ENCODE measurements around the gene FBF1. TPM values are rescaled to one million over a fixed set of nuclear protein-coding genes. Genes with fewer than 3 reads are reported as not detected.

The FBF1 gene
- polyA plus RNA-seq, 2 donors = 8.7 to 33.7 TPM

GRCh38 chr17:75899353-75899752 lies 41.5 kb downstream of the FBF1 start:
- H3K27ac ChIP-seq (ENCODE audit: low read depth in 2 of 2, low read length in 1 of 2) = no peak overlapping the region
- H3K4me1 ChIP-seq (ENCODE audit: control insufficient read depth in 2 of 2, insufficient read depth in 2 of 2, low read length in 1 of 2) = peaks cover 7 to 14% of the 10 kb centered on the region in 2 donors
- WGBS, 2 donors = 81 to 87% methylated on average over 13 of the region's 13 CpGs
- H3K36me3 ChIP-seq (ENCODE audit: control insufficient read depth in 2 of 2, insufficient read depth in 2 of 2, low read length in 1 of 2) = peaks cover 10 to 39% of the 10 kb centered on the region in 2 donors
- no peaks in the 10 kb centered on the region for H3K27me3 ChIP-seq (ENCODE audit: control insufficient read depth in 1 of 2, insufficient read depth in 2 of 2, low read length in 2 of 2)
- no peak overlapping the region for H3K4me3 ChIP-seq (ENCODE audit: low read depth in 1 of 2, low read length in 2 of 2)
- no peaks in the 10 kb centered on the region for H3K9me3 ChIP-seq (ENCODE audit: control insufficient read depth in 2 of 2, insufficient read depth in 1 of 2, low read depth in 1 of 2, low read length in 1 of 2)

GRCh38 chr17:75898791-75899190 lies 42.1 kb downstream of the FBF1 start:
- Histone ChIP-seq H3K9me3 (ENCODE audit: control insufficient read depth in 2 of 2, insufficient read depth in 1 of 2, low read depth in 1 of 2, low read length in 1 of 2) (no peaks in the 10 kb centered on the region), H3K27ac (ENCODE audit: low read depth in 2 of 2, low read length in 1 of 2) (no peak overlapping the region), H3K4me1 (ENCODE audit: control insufficient read depth in 2 of 2, insufficient read depth in 2 of 2, low read length in 1 of 2) (peaks cover 3 to 18% of the 10 kb centered on the region in 2 donors), H3K27me3 (ENCODE audit: control insufficient read depth in 1 of 2, insufficient read depth in 2 of 2, low read length in 2 of 2) (no peaks in the 10 kb centered on the region), H3K4me3 (ENCODE audit: low read depth in 1 of 2, low read length in 2 of 2) (no peak overlapping the region), H3K36me3 (ENCODE audit: control insufficient read depth in 2 of 2, insufficient read depth in 2 of 2, low read length in 1 of 2) (peaks cover 10 to 39% of the 10 kb centered on the region in 2 donors)
- 95% methylated on average over 16 of the region's 16 CpGs for WGBS, 2 donors

- Histone ChIP-seq H3K9me3 (ENCODE audit: control insufficient read depth in 2 of 2, insufficient read depth in 1 of 2, low read depth in 1 of 2, low read length in 1 of 2) (no peaks in the 10 kb centered on the region), H3K36me3 (ENCODE audit: control insufficient read depth in 2 of 2, insufficient read depth in 2 of 2, low read length in 1 of 2) (peaks cover 10 to 39% of the 10 kb centered on the region in 2 donors), H3K4me1 (ENCODE audit: control insufficient read depth in 2 of 2, insufficient read depth in 2 of 2, low read length in 1 of 2) (peaks cover 3 to 18% of the 10 kb centered on the region in 2 donors), H3K27me3 (ENCODE audit: control insufficient read depth in 1 of 2, insufficient read depth in 2 of 2, low read length in 2 of 2) (no peaks in the 10 kb centered on the region), H3K27ac (ENCODE audit: low read depth in 2 of 2, low read length in 1 of 2) (no peak overlapping the region), H3K4me3 (ENCODE audit: low read depth in 1 of 2, low read length in 2 of 2) (no peak overlapping the region)
- 74% methylated on average over 8 of the region's 8 CpGs for WGBS, 2 donors
Measured at GRCh38 chr17:75898065-75898464, 42.8 kb downstream of the FBF1 start.

GRCh38 chr17:75897160-75898019 lies 43.5 kb downstream of the FBF1 start:
- Histone ChIP-seq H3K9me3 (ENCODE audit: control insufficient read depth in 2 of 2, insufficient read depth in 1 of 2, low read depth in 1 of 2, low read length in 1 of 2) (no peaks in the 10 kb centered on the region), H3K27ac (ENCODE audit: low read depth in 2 of 2, low read length in 1 of 2) (peak overlapping the region; percentile 97 to 98), H3K4me3 (ENCODE audit: low read depth in 1 of 2, low read length in 2 of 2) (peak overlapping the region; percentile 81 to 93), H3K4me1 (ENCODE audit: control insufficient read depth in 2 of 2, insufficient read depth in 2 of 2, low read length in 1 of 2) (peaks cover 3 to 18% of the 10 kb centered on the region in 2 donors), H3K27me3 (ENCODE audit: control insufficient read depth in 1 of 2, insufficient read depth in 2 of 2, low read length in 2 of 2) (no peaks in the 10 kb centered on the region), H3K36me3 (ENCODE audit: control insufficient read depth in 2 of 2, insufficient read depth in 2 of 2, low read length in 1 of 2) (peaks cover 10 to 45% of the 10 kb centered on the region in 2 donors)
- 48 to 58% methylated on average over 35 to 37 of the region's 37 CpGs for WGBS, 2 donors

DNA sequence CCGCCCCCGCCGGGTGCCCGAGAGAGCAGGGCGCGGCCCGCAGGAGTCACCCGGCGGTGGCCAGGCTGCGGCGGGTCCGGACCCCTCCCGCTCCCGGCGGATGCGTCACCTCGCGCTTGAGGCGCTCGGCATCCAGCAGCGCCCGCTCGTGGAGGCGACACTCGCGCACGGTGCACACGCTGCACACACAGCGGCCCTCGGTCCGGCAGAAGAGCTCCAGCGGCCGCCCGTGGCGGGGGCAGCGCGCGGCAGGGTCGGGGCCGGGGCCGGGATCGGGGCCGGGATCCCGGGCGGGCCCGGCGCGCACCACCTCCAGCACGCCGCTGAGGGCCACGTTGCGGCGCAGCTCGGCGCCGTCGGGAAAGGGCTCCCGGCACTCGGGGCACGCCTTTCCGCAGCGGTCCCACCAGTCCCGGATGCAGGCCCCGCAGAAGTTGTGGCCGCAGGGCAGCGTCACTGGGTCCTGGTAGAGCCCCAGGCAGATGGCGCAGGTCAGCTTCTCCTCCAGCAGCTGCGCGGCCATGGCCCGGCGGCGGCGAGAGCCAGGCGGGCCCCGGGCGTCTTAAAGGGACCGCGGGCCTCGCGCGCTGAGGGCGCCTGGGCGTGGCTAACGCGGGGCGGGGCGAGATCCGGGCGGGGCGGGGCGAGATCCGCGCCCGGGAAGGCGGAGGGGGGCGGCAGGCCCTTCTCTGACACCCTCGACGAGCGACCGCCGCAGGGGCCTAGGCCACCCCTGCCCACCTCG lies 44.3 kb downstream of the FBF1 start, which contains the start of gene TRIM65:
Gene TRIM65, minus strand, starts transcription at position 537 of the 745 bp plus-strand sequence. Its CDS starts 14 bp downstream, at position 523.
- peak within 1 kb of the TSS; percentile 97 to 98 for H3K27ac ChIP-seq (ENCODE audit: low read depth in 2 of 2, low read length in 1 of 2)

DNA sequence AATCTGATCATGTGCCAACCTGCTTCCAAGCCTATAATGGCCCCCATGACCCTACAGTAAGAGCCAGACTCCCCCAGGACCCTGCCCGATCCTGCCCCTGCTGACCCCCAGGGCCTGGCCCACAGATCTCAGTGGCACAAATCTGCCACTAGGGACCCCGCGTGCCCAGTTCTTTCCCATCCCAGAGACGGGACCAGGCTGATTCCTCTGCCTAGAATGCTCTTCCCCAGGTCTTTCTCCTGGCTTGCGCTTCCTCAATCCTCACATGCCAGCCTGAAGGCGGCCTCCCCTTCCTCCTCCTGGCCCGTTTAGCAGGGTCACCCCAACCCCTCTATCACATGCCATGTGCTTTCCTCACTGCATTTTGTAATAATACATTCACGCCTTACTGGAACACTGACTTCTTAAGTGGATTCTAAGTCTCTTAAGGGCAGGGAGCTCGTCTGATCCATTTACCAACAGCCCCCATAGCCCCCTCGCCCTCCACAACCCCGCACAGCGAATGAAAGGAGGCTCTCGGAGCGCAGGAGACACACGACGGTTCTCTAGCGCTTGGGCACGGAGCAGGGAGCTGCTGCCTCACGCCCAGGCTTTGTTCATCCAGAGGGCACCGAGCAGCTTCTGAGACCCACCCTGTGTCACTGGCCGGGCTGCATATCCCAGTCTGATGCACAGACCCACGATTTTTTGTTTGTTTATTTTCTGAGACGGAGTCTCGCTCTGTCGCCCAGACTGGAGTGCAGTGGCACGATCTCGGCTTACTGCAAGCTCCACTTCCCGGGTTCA lies 45.3 kb downstream of the FBF1 start:
- 20 to 21% methylated on average over 28 of the region's 28 CpGs for WGBS, 2 donors
- H3K4me1 ChIP-seq (ENCODE audit: control insufficient read depth in 2 of 2, insufficient read depth in 2 of 2, low read length in 1 of 2) = peaks cover 3 to 18% of the 10 kb centered on the region in 2 donors
- no peaks in the 10 kb centered on the region for H3K27me3 ChIP-seq (ENCODE audit: control insufficient read depth in 1 of 2, insufficient read depth in 2 of 2, low read length in 2 of 2)
- peaks cover 10 to 46% of the 10 kb centered on the region in 2 donors for H3K36me3 ChIP-seq (ENCODE audit: control insufficient read depth in 2 of 2, insufficient read depth in 2 of 2, low read length in 1 of 2)
- H3K4me3 ChIP-seq (ENCODE audit: low read depth in 1 of 2, low read length in 2 of 2) = peak overlapping the region; percentile 57 to 81
- peak overlapping the region; percentile 32 to 59 for H3K27ac ChIP-seq (ENCODE audit: low read depth in 2 of 2, low read length in 1 of 2)
- no peaks in the 10 kb centered on the region for H3K9me3 ChIP-seq (ENCODE audit: control insufficient read depth in 2 of 2, insufficient read depth in 1 of 2, low read depth in 1 of 2, low read length in 1 of 2)

More for the DNA sequence above, 44.3 kb downstream of the FBF1 start, which contains the start of gene TRIM65:
- Histone ChIP-seq H3K4me3 (ENCODE audit: low read depth in 1 of 2, low read length in 2 of 2) (peak within 1 kb of the TSS; percentile 81 to 93), H3K27me3 (ENCODE audit: control insufficient read depth in 1 of 2, insufficient read depth in 2 of 2, low read length in 2 of 2) (no peaks in the 10 kb centered on the region), H3K36me3 (ENCODE audit: control insufficient read depth in 2 of 2, insufficient read depth in 2 of 2, low read length in 1 of 2) (peaks cover 10 to 45% of the 10 kb centered on the region in 2 donors), H3K4me1 (ENCODE audit: control insufficient read depth in 2 of 2, insufficient read depth in 2 of 2, low read length in 1 of 2) (peaks cover 3 to 18% of the 10 kb centered on the region in 2 donors), H3K9me3 (ENCODE audit: control insufficient read depth in 2 of 2, insufficient read depth in 1 of 2, low read depth in 1 of 2, low read length in 1 of 2) (no peaks in the 10 kb centered on the region)
- 1% methylated on average over 77 to 102 of the region's 102 CpGs for WGBS, 2 donors

GRCh38 chr17:75894049-75894733 lies 46.7 kb downstream of the FBF1 start:
- WGBS, 2 donors = 72 to 81% methylated on average over 22 of the region's 22 CpGs
- H3K4me3 ChIP-seq (ENCODE audit: low read depth in 1 of 2, low read length in 2 of 2) = no peak overlapping the region
- H3K36me3 ChIP-seq (ENCODE audit: control insufficient read depth in 2 of 2, insufficient read depth in 2 of 2, low read length in 1 of 2) = peaks cover 8 to 38% of the 10 kb centered on the region in 2 donors
- H3K27me3 ChIP-seq (ENCODE audit: control insufficient read depth in 1 of 2, insufficient read depth in 2 of 2, low read length in 2 of 2) = no peaks in the 10 kb centered on the region
- H3K27ac ChIP-seq (ENCODE audit: low read depth in 2 of 2, low read length in 1 of 2) = peak overlapping the region in 1 of 2 donors; percentile 45
- H3K9me3 ChIP-seq (ENCODE audit: control insufficient read depth in 2 of 2, insufficient read depth in 1 of 2, low read depth in 1 of 2, low read length in 1 of 2) = no peaks in the 10 kb centered on the region
- H3K4me1 ChIP-seq (ENCODE audit: control insufficient read depth in 2 of 2, insufficient read depth in 2 of 2, low read length in 1 of 2) = peaks cover 3 to 18% of the 10 kb centered on the region in 2 donors

DNA sequence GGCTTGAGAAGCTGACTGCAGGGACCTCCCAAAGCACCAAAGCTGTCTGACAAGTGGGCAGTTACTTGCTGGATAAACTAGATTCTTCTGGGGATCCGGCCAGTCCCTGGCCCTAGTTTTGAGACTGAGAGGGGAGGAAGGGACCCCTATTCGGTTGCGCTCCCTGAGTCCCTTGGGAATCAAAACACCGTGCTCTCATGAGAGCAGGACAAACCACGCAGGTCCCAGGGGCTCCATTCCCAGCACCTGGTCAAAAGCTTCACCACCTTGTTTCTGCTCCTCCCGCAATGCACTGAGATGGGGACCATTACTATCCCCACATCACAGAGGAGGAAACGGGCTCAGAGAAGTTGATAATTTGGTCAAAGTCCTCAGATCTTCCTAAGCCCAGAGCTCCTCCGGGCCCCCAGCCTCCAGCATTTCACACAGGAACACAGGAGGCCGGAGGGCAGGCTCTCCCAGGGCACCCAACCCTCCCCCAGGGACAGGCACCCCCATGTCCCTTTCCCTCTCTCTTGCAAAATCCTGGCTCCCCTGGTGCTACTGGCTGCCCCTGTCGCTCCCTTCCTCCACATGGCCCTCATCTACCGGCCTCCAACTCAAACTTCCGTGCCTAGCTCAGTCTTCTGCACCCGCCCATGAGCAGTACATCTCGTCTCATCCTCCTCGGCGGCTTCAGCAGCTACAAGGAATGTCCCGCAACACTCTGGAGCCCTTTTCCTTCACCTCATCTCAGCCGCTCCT lies 47.4 kb downstream of the FBF1 start:
- no peaks in the 10 kb centered on the region for H3K27me3 ChIP-seq (ENCODE audit: control insufficient read depth in 1 of 2, insufficient read depth in 2 of 2, low read length in 2 of 2)
- peak overlapping the region in 1 of 2 donors; percentile 45 for H3K27ac ChIP-seq (ENCODE audit: low read depth in 2 of 2, low read length in 1 of 2)
- no peak overlapping the region for H3K4me3 ChIP-seq (ENCODE audit: low read depth in 1 of 2, low read length in 2 of 2)
- peaks cover 3 to 18% of the 10 kb centered on the region in 2 donors for H3K4me1 ChIP-seq (ENCODE audit: control insufficient read depth in 2 of 2, insufficient read depth in 2 of 2, low read length in 1 of 2)
- WGBS, 2 donors = 87 to 92% methylated on average over 18 of the region's 18 CpGs
- H3K36me3 ChIP-seq (ENCODE audit: control insufficient read depth in 2 of 2, insufficient read depth in 2 of 2, low read length in 1 of 2) = peaks cover 8 to 32% of the 10 kb centered on the region in 2 donors
- no peaks in the 10 kb centered on the region for H3K9me3 ChIP-seq (ENCODE audit: control insufficient read depth in 2 of 2, insufficient read depth in 1 of 2, low read depth in 1 of 2, low read length in 1 of 2)

All from esophagus (tissue), 2 donors.